IgD-negative memory B cell (primary cell): ENCODE data around the gene IFT88. TPM values are rescaled to one million over a fixed set of nuclear protein-coding genes. Genes with fewer than 3 reads are reported as not detected.
"Not testable (repeated sequence)": the region's sequence is repeated elsewhere in the genome, so short reads cannot be mapped to it uniquely, and the experiment has no call there.

Source experiments
- H3K27ac Mint-ChIP-seq, 3 donors: one replicate each; pipeline ENCODE4 v1.8.0; 2020 to 2022; ENCODE audit warnings: mild to moderate bottlenecking in 3 of 3, mixed read lengths in 3 of 3, moderate library complexity in 1 of 3
- H3K27me3 Mint-ChIP-seq: one replicate; pipeline ENCODE4 v1.8.0; 2021; ENCODE audit warnings: mixed read lengths
- H3K36me3 Mint-ChIP-seq: one replicate; pipeline ENCODE4 v1.8.0; 2020; ENCODE audit warnings: mild to moderate bottlenecking, mixed read lengths
- H3K4me1 Mint-ChIP-seq, 3 donors: one replicate each; pipeline ENCODE4 v1.8.0; 2020 to 2022; ENCODE audit warnings: mixed read lengths in 3 of 3, mild to moderate bottlenecking in 1 of 3
- H3K4me3 Mint-ChIP-seq, 4 donors: one replicate each; pipeline ENCODE4 v1.8.0; 2020 to 2022; ENCODE audit warnings: mild to moderate bottlenecking in 4 of 4, mixed read lengths in 4 of 4, moderate library complexity in 3 of 4
- H3K9me3 Mint-ChIP-seq, 3 donors: one replicate each; pipeline ENCODE4 v1.8.0; 2020 to 2021; ENCODE audit warnings: mixed read lengths in 3 of 3, mild to moderate bottlenecking in 1 of 3
- polyA plus RNA-seq: library from polyadenylated mRNA; unstranded; fragments of 300-500 nt; fragmentation: Illumina TruSeq; gene quantifications from one replicate; pipeline ENCODE4 v1.2.3, GENCODE V29; 2021

Gene IFT88
- polyA plus RNA-seq, 1 donor from 2014 or later = 7.9 TPM

DNA sequence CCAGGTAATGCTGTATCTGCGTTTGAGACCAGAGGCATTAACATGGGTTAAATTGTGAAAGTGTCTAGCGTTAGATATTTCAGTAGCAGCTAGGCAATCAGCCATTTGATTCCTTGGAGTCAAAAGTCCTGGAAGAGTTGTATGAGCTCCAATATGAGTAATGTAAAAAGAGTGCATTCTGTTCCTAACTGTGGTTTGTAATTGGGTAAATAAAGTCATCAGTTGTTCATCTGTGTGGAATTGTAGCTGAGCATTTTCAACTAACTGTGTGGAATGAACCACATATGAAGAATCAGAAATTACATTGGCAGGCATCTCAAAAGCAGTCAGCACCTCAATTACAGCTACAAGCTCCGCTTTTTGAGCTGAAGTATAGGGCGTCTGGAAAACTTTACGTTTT, 114.5 kb downstream of the IFT88 start:
- not testable (repeated sequence) for H3K27me3 Mint-ChIP-seq, H3K4me1 Mint-ChIP-seq, H3K9me3 Mint-ChIP-seq, H3K27ac Mint-ChIP-seq, H3K36me3 Mint-ChIP-seq, H3K4me3 Mint-ChIP-seq

DNA sequence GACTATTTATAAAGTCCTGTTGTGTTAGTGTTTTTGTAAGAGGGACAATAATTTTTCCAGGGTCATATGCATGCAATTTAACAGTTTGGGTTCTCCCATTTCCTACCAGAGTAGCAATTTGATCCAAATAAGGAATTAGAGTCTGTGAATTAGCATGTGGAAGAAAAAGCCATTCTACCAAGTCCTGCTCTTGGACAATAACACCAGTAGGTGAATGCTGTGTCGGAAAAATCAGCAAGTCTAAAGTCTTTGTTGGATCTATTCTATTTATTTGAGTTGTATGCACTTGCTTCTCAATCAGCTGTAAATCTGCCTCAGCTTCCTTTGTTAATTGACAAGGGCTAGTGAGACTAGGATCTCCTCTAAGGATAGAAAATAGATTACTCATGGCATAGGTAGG, 115.1 kb downstream of the IFT88 start:
- Mint-ChIP-seq H3K36me3 (no peaks in the 10 kb centered on the region), H3K4me3 (no peak overlapping the region), H3K9me3 (no peaks in the 10 kb centered on the region), H3K27ac (no peak overlapping the region), H3K27me3 (no peaks in the 10 kb centered on the region), H3K4me1 (no peaks in the 10 kb centered on the region)

DNA sequence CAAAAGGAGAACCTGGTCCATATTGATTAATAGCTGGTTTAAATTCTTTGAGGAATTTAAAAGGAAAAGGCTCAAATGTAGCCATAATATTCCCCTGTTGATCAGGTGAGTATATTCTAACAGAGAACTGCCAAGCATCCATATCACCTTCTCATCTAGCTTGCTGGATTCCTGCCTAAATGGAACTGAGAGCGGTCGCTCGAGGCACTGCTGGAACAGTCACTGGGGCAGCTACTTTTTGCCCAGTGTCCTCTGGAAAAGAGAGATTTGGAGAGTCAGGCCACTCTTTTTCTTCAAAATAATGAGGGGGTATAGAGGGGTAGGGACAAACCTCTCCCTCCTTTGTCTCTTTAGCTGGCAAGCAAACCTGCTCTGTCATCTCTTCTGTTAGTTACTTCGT, 117.1 kb downstream of the IFT88 start:
- no peaks in the 10 kb centered on the region for H3K9me3 Mint-ChIP-seq
- H3K27ac Mint-ChIP-seq = no peak overlapping the region
- peaks cover 1% of the 10 kb centered on the region for H3K36me3 Mint-ChIP-seq
- H3K4me1 Mint-ChIP-seq = no peaks in the 10 kb centered on the region
- no peak overlapping the region for H3K4me3 Mint-ChIP-seq
- no peaks in the 10 kb centered on the region for H3K27me3 Mint-ChIP-seq

DNA sequence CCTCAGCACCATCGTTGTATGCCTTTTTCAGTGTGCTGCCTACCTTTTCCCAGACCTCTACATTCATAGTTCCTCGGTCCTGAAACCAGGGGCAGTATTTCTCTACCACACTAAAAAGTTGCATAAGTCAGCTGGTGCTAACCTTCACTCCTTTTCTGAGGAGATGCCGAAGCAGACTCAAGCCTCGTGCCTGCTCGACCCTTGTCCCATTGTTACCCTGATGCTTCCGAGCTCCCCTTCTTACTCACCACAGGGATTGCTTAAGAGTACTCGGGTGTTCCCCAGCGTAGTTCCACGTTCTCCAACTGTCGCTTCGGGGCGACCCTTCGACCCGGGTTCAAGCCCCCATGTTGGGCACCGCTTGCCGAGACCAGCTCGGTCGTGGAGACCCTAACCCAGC, 117.6 kb downstream of the IFT88 start:
- H3K9me3 Mint-ChIP-seq = no peaks in the 10 kb centered on the region

DNA sequence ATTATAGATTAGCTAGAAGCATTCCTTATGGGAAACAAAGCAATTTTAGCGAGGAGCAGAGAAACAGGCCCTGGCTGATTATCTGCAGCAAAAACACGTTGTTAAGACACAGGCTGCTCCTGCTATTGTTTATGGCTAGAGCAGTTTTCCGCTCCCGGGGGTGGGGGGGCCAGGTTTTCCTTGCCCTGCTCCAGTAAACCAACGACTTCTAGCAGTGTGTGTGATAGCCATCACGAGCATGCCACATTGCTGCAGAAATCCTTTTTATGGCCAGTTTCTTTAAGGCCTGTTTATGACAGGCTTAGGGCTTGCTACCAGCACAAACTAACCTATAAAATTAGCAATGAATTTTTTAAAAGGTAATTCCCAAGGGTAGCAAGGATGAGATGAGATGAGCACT, 118.1 kb downstream of the IFT88 start:
- Mint-ChIP-seq H3K9me3 (no peaks in the 10 kb centered on the region), H3K27me3 (no peaks in the 10 kb centered on the region), H3K36me3 (peaks cover 5% of the 10 kb centered on the region)

More for the DNA sequence above, 117.6 kb downstream of the IFT88 start:
- Mint-ChIP-seq H3K4me1 (no peaks in the 10 kb centered on the region), H3K27me3 (no peaks in the 10 kb centered on the region), H3K36me3 (peaks cover 3% of the 10 kb centered on the region), H3K4me3 (no peak overlapping the region), H3K27ac (no peak overlapping the region)

DNA sequence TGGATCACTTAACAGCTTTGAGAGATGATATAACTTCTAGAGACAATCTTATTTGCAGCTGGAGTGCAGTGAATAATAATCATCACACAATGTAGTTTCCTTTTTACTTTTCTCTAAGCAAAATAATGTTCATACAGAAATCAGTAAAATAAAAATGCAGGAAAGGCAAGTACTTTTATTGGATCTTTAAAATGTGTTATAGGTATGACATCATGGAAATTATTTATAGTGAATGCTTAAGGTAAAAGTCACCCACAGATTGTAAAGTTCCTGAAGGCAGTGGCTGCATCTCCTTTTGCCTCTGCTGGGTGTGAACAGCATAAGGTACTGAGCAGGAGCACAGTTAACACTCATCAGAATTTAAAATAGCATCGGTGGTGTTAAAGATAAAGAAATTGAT, 119.2 kb downstream of the IFT88 start:
- no peaks in the 10 kb centered on the region for H3K27me3 Mint-ChIP-seq
- no peaks in the 10 kb centered on the region for H3K4me1 Mint-ChIP-seq
- H3K9me3 Mint-ChIP-seq = no peaks in the 10 kb centered on the region
- no peak overlapping the region for H3K4me3 Mint-ChIP-seq
- no peak overlapping the region for H3K27ac Mint-ChIP-seq
- H3K36me3 Mint-ChIP-seq = peaks cover 5% of the 10 kb centered on the region

More for the DNA sequence above, 118.1 kb downstream of the IFT88 start:
- Mint-ChIP-seq H3K4me3 (no peak overlapping the region), H3K27ac (no peak overlapping the region), H3K4me1 (no peaks in the 10 kb centered on the region)

DNA sequence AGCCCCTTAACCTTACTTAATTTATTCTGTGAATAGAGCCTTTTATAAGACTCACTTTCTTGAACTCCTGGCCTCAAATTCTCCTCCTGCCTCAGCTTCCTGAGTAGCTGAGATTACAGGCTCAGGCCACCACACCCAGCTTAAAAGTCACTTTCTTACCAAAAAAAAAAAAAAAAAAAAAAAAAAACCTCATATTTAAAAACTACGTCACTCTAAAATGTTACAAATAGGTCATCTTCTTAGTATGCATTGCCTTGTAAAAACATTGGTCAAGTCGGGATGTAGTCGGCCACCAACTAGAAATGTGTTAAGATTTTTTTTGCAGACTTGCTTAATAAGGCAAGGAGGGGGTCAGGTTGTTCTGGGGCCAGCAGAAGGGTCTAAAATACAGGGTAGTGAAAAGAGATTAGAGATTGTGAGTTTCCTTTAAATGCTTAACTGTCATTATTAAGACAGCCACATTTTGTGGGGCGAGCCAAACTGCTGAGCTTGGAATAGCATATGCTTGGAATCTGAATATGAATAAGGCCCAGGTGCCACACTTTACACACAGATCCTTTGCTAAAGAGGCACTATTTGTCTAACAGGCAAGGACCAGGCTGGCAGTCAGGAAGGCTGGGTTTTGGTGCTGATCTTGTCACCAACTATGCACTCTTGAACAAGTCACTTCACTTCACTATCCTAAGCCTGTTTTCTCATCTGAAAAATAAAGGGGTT, 120.1 kb downstream of the IFT88 start:
- no peaks in the 10 kb centered on the region for H3K9me3 Mint-ChIP-seq
- H3K36me3 Mint-ChIP-seq = peaks cover 5% of the 10 kb centered on the region
- no peak overlapping the region for H3K27ac Mint-ChIP-seq
- H3K4me3 Mint-ChIP-seq = no peak overlapping the region
- H3K27me3 Mint-ChIP-seq = no peaks in the 10 kb centered on the region
- no peaks in the 10 kb centered on the region for H3K4me1 Mint-ChIP-seq

DNA sequence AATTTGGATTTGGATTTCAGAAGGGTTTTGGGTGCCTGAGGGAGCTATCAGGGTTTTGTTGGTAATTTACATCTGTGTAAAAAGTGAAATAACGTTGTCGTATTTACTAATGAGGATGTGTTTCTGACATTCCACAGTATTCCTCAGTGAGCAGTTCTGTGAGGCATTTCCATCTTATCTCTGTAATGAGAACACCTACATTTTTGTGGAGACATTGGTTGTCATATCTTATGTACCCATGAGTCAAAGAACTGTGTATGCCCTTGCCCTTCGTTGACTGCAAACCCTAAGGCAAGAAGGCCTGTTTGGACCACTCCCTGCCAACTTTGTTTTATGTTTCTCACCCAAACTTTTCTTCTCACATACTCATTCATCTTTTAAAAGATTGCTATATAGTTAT, 122.3 kb downstream of the IFT88 start:
- H3K9me3 Mint-ChIP-seq = no peaks in the 10 kb centered on the region
- peaks cover 5% of the 10 kb centered on the region for H3K36me3 Mint-ChIP-seq
- H3K4me3 Mint-ChIP-seq = no peak overlapping the region
- no peak overlapping the region for H3K27ac Mint-ChIP-seq
- no peaks in the 10 kb centered on the region for H3K27me3 Mint-ChIP-seq
- H3K4me1 Mint-ChIP-seq = no peaks in the 10 kb centered on the region

DNA sequence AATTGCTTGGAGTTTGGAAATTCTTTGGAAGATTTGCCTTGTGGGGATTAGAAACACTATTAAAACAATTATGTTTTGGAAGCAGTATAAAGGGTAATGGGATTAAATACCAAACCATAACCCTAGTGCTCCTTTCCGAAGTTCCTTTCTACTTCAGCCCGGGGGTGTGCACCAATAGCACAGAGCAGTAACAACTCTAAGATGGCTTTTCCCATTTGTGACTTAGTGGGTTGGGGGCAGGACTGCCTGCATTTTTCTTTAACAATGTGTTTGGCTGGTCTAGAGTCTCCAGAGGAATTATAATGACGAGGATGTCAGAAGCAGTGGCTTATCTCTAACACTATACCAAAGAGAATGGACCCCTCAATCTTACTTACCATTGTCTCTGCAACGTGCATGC, 124.7 kb downstream of the IFT88 start:
- no peaks in the 10 kb centered on the region for H3K9me3 Mint-ChIP-seq
- no peak overlapping the region for H3K27ac Mint-ChIP-seq
- H3K27me3 Mint-ChIP-seq = peaks cover 7% of the 10 kb centered on the region
- peaks cover 5% of the 10 kb centered on the region for H3K36me3 Mint-ChIP-seq
- no peak overlapping the region for H3K4me3 Mint-ChIP-seq
- no peaks in the 10 kb centered on the region for H3K4me1 Mint-ChIP-seq

DNA sequence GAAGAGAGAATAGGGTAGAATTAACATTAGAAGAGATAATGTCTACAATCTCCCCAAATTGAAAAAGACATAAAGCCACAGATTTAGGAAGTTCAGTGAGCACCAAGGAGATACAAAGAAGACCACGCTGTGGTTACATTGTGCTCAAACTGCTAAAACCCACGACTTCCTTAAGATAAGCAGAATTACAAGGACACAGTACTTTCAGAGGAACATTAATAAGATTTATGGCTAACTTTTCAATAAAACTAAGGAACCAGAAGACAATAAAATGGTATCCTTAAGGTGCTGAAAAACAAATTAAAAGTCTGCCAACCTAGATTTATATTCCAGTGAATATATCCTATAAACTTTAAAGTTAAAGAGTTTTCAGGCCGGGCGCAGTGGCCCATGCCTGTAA, 129.1 kb downstream of the IFT88 start:
- Mint-ChIP-seq H3K4me3 (no peak overlapping the region), H3K27me3 (peaks cover 10% of the 10 kb centered on the region), H3K27ac (no peak overlapping the region), H3K36me3 (no peaks in the 10 kb centered on the region), H3K9me3 (no peaks in the 10 kb centered on the region), H3K4me1 (peaks cover 0 to 4% (median 1%) of the 10 kb centered on the region in 3 donors)

DNA sequence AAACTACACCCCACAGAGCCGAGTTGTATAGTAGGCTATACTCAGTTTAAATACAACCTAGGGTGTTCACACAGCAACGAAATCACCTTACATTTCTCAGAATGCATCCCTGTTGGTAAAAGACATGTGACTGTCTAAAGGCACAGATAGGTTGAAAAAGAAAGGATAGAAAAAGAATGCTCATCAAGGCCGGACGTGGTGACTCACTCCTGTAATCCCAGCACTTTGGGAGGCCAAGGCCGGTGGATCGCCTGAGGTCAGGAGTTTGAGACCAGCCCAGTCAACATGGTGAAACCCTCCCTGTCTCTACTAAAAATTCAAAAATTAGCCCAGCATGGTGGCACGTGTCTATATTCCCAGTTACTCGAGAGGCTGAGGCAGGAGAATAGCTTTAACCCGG, 132.8 kb downstream of the IFT88 start:
- Mint-ChIP-seq H3K27ac (no peak overlapping the region), H3K27me3 (peaks cover 9% of the 10 kb centered on the region), H3K36me3 (no peaks in the 10 kb centered on the region), H3K4me3 (peak overlapping the region in 2 of 4 donors; percentile 28 to 44), H3K9me3 (no peaks in the 10 kb centered on the region), H3K4me1 (peaks cover 7 to 11% (median 8%) of the 10 kb centered on the region in 3 donors)

DNA sequence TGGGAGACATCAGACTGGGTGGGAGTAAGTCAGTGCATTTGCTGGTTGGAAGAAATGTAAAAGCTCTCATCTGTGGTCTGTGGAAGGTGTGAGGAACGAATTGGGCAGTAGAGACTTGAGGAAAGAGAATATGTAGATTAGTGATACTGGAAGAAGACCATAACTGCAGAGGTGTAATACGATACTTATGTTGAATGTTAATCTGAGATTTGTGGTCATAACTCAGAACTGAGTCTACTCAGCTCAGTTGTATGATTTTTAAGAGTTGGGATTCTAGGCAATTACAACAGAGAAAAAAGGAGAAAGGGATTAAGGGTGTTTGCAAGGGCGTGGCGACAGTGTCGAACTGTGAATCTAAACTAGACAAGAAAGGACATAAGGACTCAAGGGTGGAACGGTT, 133.3 kb downstream of the IFT88 start:
- H3K9me3 Mint-ChIP-seq = no peaks in the 10 kb centered on the region

DNA sequence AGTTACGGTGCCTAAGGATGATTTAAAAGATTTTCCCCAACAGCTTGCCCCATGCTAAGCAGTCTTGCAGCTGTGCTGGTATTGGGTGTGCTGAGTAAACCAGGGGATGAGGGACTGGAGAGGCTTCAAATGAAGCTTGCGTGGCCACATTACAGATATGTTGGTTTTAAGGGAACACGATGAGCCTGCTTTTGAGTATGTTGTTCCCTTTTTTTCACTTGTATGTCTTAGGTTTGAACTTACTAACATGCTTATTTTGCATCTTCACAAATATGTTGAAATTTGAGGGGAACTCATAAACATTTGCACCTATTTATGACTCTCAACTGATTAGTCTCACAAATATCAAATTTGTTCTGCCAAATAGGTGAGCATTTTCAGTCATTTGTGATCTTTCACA, 134.5 kb downstream of the IFT88 start:
- Mint-ChIP-seq H3K36me3 (no peaks in the 10 kb centered on the region), H3K27me3 (peaks cover 5% of the 10 kb centered on the region), H3K4me3 (peak overlapping the region in 1 of 4 donors; percentile 48), H3K9me3 (no peaks in the 10 kb centered on the region), H3K4me1 (peaks cover 8 to 11% (median 11%) of the 10 kb centered on the region in 3 donors), H3K27ac (no peak overlapping the region)

More for the DNA sequence above, 133.3 kb downstream of the IFT88 start:
- no peak overlapping the region for H3K27ac Mint-ChIP-seq
- peaks cover 8% of the 10 kb centered on the region for H3K27me3 Mint-ChIP-seq
- H3K4me3 Mint-ChIP-seq = peak overlapping the region in 1 of 4 donors; percentile 19
- no peaks in the 10 kb centered on the region for H3K36me3 Mint-ChIP-seq
- peaks cover 7 to 11% (median 8%) of the 10 kb centered on the region in 3 donors for H3K4me1 Mint-ChIP-seq

DNA sequence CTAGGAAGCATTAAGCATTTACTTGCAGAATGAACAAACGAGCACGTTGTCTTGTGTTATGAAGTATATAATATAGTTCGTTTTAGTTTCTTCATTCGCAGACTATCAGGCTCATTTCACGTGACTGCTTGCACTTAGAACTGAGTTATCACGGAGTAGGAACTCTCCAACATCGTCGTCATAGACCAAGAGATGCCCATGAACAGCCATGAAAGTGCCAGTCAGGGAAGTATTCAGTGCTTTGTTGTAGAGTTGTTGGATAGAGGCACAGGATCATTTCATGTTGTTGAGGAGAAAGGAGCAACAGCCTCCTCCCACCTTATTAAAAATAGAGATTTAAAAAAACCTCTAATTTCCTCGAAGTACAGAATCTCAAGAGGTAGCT, 135.6 kb downstream of the IFT88 start:
- H3K27ac Mint-ChIP-seq = peak overlapping the region in 1 of 3 donors; percentile 71
- no peaks in the 10 kb centered on the region for H3K36me3 Mint-ChIP-seq
- H3K4me3 Mint-ChIP-seq = peak overlapping the region; percentile 89 to 97 (median 94)
- H3K4me1 Mint-ChIP-seq = peaks cover 8 to 13% (median 11%) of the 10 kb centered on the region in 3 donors
- H3K27me3 Mint-ChIP-seq = peaks cover 4% of the 10 kb centered on the region
- H3K9me3 Mint-ChIP-seq = no peaks in the 10 kb centered on the region

DNA sequence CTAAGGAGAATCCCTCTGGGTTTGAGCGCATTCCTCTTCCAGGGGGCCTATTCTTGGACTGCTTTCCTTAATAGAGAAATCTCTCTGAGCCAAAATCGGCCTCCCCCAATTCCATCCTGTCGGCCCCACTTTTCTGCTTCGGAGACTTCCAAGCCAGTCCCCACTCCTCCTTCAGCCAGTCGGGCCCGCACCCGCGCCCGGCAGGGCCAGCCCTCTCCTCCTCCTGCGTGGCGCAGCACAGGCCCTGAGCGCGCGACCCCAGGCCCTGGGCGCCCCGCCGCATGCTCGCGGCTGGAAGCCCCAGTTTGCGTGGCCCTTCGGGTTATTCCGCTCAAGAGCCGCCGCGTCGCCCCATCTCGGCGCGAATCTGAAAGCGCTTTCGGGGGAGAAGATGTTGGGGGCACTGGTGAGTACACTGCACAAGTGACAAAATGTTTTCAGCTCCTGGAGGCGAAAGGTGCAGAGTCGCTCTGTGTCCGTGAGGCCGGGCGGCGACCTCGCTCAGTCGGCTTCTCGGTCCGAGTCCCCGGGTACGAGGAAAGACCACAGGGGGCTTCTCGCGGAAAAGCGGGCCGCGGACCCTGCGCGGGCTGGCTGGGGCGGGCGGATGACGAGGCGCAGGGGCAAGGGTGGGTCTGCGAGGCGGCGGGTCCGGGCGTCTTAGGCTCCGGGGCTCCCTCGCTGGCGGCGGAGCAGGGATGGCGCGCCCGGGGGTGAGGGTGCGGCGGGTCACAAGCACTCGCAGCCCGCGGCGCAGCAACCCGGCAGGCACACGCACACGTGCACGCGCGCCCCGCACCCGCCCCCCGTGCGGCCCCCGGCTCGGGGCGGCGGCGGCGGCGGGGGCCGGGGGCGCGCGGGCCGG, 136.2 kb downstream of the IFT88 start, which contains the start of gene IL17D:
TSS of gene IL17D (plus strand) at position 785 of the 865 bp plus-strand sequence. CDS start 303 bp downstream, outside the sequence.
- no peaks in the 10 kb centered on the region for H3K9me3 Mint-ChIP-seq
- H3K27me3 Mint-ChIP-seq = peaks cover 1% of the 10 kb centered on the region
- peak within 1 kb of the TSS; percentile 89 to 97 (median 94) for H3K4me3 Mint-ChIP-seq
- H3K4me1 Mint-ChIP-seq = peaks cover 8 to 13% (median 10%) of the 10 kb centered on the region in 3 donors
- H3K27ac Mint-ChIP-seq = peak within 1 kb of the TSS in 2 of 3 donors; percentile 71 to 89
- H3K36me3 Mint-ChIP-seq = no peaks in the 10 kb centered on the region
